PC-9 (cell line): Measurements from ENCODE around the gene CTDSP2.

Experiments used
- CTCF ChIP-seq: fragments of 200-600 bp; sonication (generic); conservative IDR thresholded peaks from 2 replicates; pipeline ENCODE4 v1.6.1; 2017; ENCODE audit warnings: mixed run types, antibody characterized with exemption, mild to moderate bottlenecking, moderate library complexity
- EZH2 ChIP-seq: fragments of 200-600 bp; sonication (generic); IDR thresholded peaks from 2 replicates; pipeline ENCODE4 v1.8.0; 2017; ENCODE audit warnings: antibody characterized with exemption, low read depth

GRCh38 chr12:57868851-57869268 lies 22.3 kb upstream of the CTDSP2 start:
- no peak for TF ChIP-seq CTCF
- no peak for TF ChIP-seq EZH2
